HEK293 (cell line): ENCODE data around the gene COQ8A.
"Not testable (repeated sequence)": the region's sequence is repeated elsewhere in the genome, so short reads cannot be mapped to it uniquely, and the experiment has no call there.

Experiments used
- CTCF ChIA-PET: fragments of 350-600 bp; formaldehyde crosslinking; extraction: SDS; loops from one replicate; lab custom pipeline; 2021; ENCODE audit warnings: antibody characterized with exemption; lab: Yijun Ruan, JAX
- POLR2A ChIA-PET: fragments of 300-600 bp; formaldehyde crosslinking; extraction: SDS; loops from one replicate; lab custom pipeline; 2020; ENCODE audit warnings: antibody characterized with exemption, inconsistent platforms; lab: Yijun Ruan, JAX
- H3K27ac ChIP-seq: fragments of 200-500 bp; sonication (Bioruptor generic); 2 replicates; pipeline ENCODE4 v1.5.1; 2014; ENCODE audit warnings: low read depth, low read length, control low read depth, inconsistent platforms; ENCODE audit errors: extremely low read depth
- H3K36me3 ChIP-seq, 2 experiments: fragments of 200-500 bp in 1 of 2; sonication (Bioruptor generic) in 1 of 2; 1 replicate in 1 of 2; 2 replicates in 1 of 2; pipeline ENCODE4 v1.5.1; 2014 to 2017; ENCODE audit warnings: inconsistent platforms in 2 of 2, low read length in 2 of 2; ENCODE audit not compliant: control insufficient read depth in 2 of 2, insufficient read depth in 1 of 2
- H3K4me1 ChIP-seq: fragments of 200-500 bp; sonication (Bioruptor generic); 2 replicates; pipeline ENCODE4 v1.5.1; 2014; ENCODE audit warnings: mild to moderate bottlenecking, low read length, inconsistent platforms; ENCODE audit not compliant: control insufficient read depth, insufficient read depth
- H3K4me3 ChIP-seq: 2 replicates; pipeline ENCODE4 v1.5.1; 2011; ENCODE audit warnings: low read depth, mild to moderate bottlenecking, control low read depth, low read length, moderate library complexity
- H3K9me3 ChIP-seq: fragments of 200-500 bp; sonication (Bioruptor generic); 2 replicates; pipeline ENCODE4 v1.5.1; 2014; ENCODE audit warnings: low read depth, low read length, inconsistent platforms; ENCODE audit not compliant: control insufficient read depth, insufficient read depth
- EGR2 ChIP-seq: fragments of 450-650 bp; formaldehyde crosslinking; IDR thresholded peaks from 2 replicates; pipeline ENCODE4 v1.5.1; 2016; ENCODE audit warnings: low read depth, missing biosample characterization, missing genetic modification characterization
- GLI2 ChIP-seq: fragments of 450-650 bp; formaldehyde crosslinking; IDR thresholded peaks from 2 replicates; pipeline ENCODE4; 2017; ENCODE audit warnings: missing biosample characterization, missing genetic modification characterization, low read depth, borderline replicate concordance
- KLF8 ChIP-seq: fragments of 450-650 bp; formaldehyde crosslinking; IDR thresholded peaks from 2 replicates; pipeline ENCODE4 v1.5.1; 2016; ENCODE audit warnings: missing biosample characterization, missing genetic modification characterization
- PBX3 ChIP-seq: sonication (generic); formaldehyde crosslinking; IDR thresholded peaks from 2 replicates; pipeline ENCODE4 v1.8.1; 2022; ENCODE audit warnings: mild to moderate bottlenecking, moderate library complexity, missing genetic modification reagents
- SALL2 ChIP-seq: fragments of 450-650 bp; formaldehyde crosslinking; IDR thresholded peaks from 2 replicates; pipeline ENCODE4 v1.5.0; 2017; ENCODE audit warnings: missing biosample characterization, mild to moderate bottlenecking, missing genetic modification characterization, borderline replicate concordance
- SCRT1 ChIP-seq: fragments of 450-650 bp; formaldehyde crosslinking; IDR thresholded peaks from 2 replicates; pipeline ENCODE4 v1.5.1; 2016; ENCODE audit warnings: missing biosample characterization, missing genetic modification characterization, borderline replicate concordance
- SCRT2 ChIP-seq: fragments of 450-650 bp; formaldehyde crosslinking; IDR thresholded peaks from 2 replicates; pipeline ENCODE4 v1.5.1; 2016; ENCODE audit warnings: missing biosample characterization, missing genetic modification characterization
- ZBTB7A ChIP-seq: fragments of 450-650 bp; formaldehyde crosslinking; IDR thresholded peaks from 2 replicates; pipeline ENCODE4 v1.5.1; 2016; ENCODE audit warnings: low read depth, missing biosample characterization, missing genetic modification characterization
- ZNF146 ChIP-seq: fragments of 450-650 bp; formaldehyde crosslinking; IDR thresholded peaks from 2 replicates; pipeline ENCODE4 v1.5.1; 2016; ENCODE audit warnings: missing biosample characterization, missing genetic modification characterization
- ZNF18 ChIP-seq: fragments of 450-650 bp; formaldehyde crosslinking; IDR thresholded peaks from 2 replicates; pipeline ENCODE4 v1.5.1; 2016; ENCODE audit warnings: missing biosample characterization, missing genetic modification characterization
- ZNF26 ChIP-seq: fragments of 450-650 bp; formaldehyde crosslinking; IDR thresholded peaks from 2 replicates; pipeline ENCODE4 v1.5.1; 2016; ENCODE audit warnings: missing biosample characterization, missing genetic modification characterization
- ZNF266 ChIP-seq: fragments of 450-650 bp; formaldehyde crosslinking; IDR thresholded peaks from 2 replicates; pipeline ENCODE4 v1.5.1; 2016; ENCODE audit warnings: missing biosample characterization, missing genetic modification characterization, low read depth
- ZNF274 ChIP-seq, 2 experiments: fragments of 200-500 bp in 1 of 2; fragments of 450-650 bp in 1 of 2; sonication (Bioruptor generic) in 1 of 2; formaldehyde crosslinking in 1 of 2; IDR thresholded peaks; 2 replicates each; pipeline versions ENCODE4 v1.5.1 to v1.6.1; 2014 to 2016; ENCODE audit warnings: borderline replicate concordance in 1 of 2, inconsistent platforms in 1 of 2, low read length in 1 of 2, missing biosample characterization in 1 of 2, missing genetic modification characterization in 1 of 2
- ZNF394 ChIP-seq: fragments of 450-650 bp; formaldehyde crosslinking; IDR thresholded peaks from 2 replicates; pipeline ENCODE4 v1.5.1; 2016; ENCODE audit warnings: missing biosample characterization, missing genetic modification characterization, mild to moderate bottlenecking, moderate library complexity, borderline replicate concordance
- ZNF529 ChIP-seq: fragments of 450-650 bp; formaldehyde crosslinking; IDR thresholded peaks from 2 replicates; pipeline ENCODE4 v1.5.1; 2017; ENCODE audit warnings: missing genetic modification characterization, missing biosample characterization; ENCODE audit not compliant: insufficient replicate concordance
- ZNF596 ChIP-seq: fragments of 450-650 bp; IDR thresholded peaks from 2 replicates; pipeline ENCODE4 v1.5.0; 2018; ENCODE audit warnings: missing biosample characterization, mild to moderate bottlenecking, missing genetic modification characterization, moderate library complexity
- ZNF677 ChIP-seq: fragments of 450-650 bp; IDR thresholded peaks from 2 replicates; pipeline ENCODE4 v1.5.0; 2018; ENCODE audit warnings: missing biosample characterization, mild to moderate bottlenecking, missing genetic modification characterization, moderate library complexity
- ZNF792 ChIP-seq: fragments of 450-650 bp; formaldehyde crosslinking; IDR thresholded peaks from 2 replicates; pipeline ENCODE4 v1.5.1; 2016; ENCODE audit warnings: missing biosample characterization, missing genetic modification characterization
- ZSCAN16 ChIP-seq: fragments of 450-650 bp; formaldehyde crosslinking; IDR thresholded peaks from 2 replicates; pipeline ENCODE4 v1.5.1; 2016; ENCODE audit warnings: missing biosample characterization, missing genetic modification characterization
- ZXDB ChIP-seq: fragments of 450-650 bp; formaldehyde crosslinking; IDR thresholded peaks from 2 replicates; pipeline ENCODE4 v1.5.1; 2016; ENCODE audit warnings: missing biosample characterization, missing genetic modification characterization
- TF ChIP-seq, protein P1 (sequence below): fragments of 450-650 bp; formaldehyde crosslinking; IDR thresholded peaks from 2 replicates; pipeline ENCODE4 v1.5.1; 2016; ENCODE audit warnings: missing biosample characterization, missing genetic modification characterization

COQ8A gene

GRCh38 chr1:226921504-226921903 is 18.6 kb upstream of the COQ8A start:
- Histone ChIP-seq H3K4me1 (no peaks in the 10 kb centered on the region), H3K27ac (no peak overlapping the region), H3K36me3 (peaks cover 0 to 22% of the 10 kb centered on the region in 2 experiments; a peak in 1 of 3 replicates), H3K4me3 (no peak overlapping the region), H3K9me3 (no peaks in the 10 kb centered on the region)
- POLR2A ChIA-PET, result interaction anchor here (2.1 kb wide), 1 partner anchor 19 kb away, joined by 6 read pairs; the partner anchor contains the start of gene COQ8A
- no peak for TF ChIP-seq ZNF18
- CTCF ChIA-PET, result interaction anchor here (0.6 to 2.3 kb wide), 4 partner anchors 9 to 1421 kb away, joined by 3 to 6 read pairs (median 4); no protein-coding TSS in a partner anchor

GRCh38 chr1:226929260-226930111 is 10.6 kb upstream of the COQ8A start:
- POLR2A ChIA-PET, CTCF ChIA-PET, H3K4me1 ChIP-seq, H3K27ac ChIP-seq, H3K4me3 ChIP-seq, H3K9me3 ChIP-seq, H3K36me3 ChIP-seq: not testable (repeated sequence)
- TF ChIP-seq ZNF146 (tag by site-specific recombination), result peak; percentile 77
- peak; percentile 88 for TF ChIP-seq SCRT1 (tag by site-specific recombination)
- TF ChIP-seq SCRT2 (tag by site-specific recombination), result peak; percentile 95

- H3K9me3 ChIP-seq, result no peaks in the 10 kb centered on the region
- CTCF ChIA-PET, result interaction anchor here (0.7 kb wide), 1 partner anchor 20 kb away, joined by 3 read pairs; no protein-coding TSS in a partner anchor
- POLR2A ChIA-PET, result no interaction called here
- H3K4me3 ChIP-seq, result no peak overlapping the region
- H3K4me1 ChIP-seq, result peaks cover 3% of the 10 kb centered on the region; the same call in 1 of the 2 replicates
- no peaks in the 10 kb centered on the region; a peak in 1 of 3 replicates for H3K36me3 ChIP-seq
- H3K27ac ChIP-seq, result no peak overlapping the region
- TF ChIP-seq ZNF274 (IDR thresholded peaks at IDR 0.05; ENCODE audit: low read length), result no peak
- no peak for TF ChIP-seq ZNF274 (tag by site-specific recombination; IDR thresholded peaks at IDR 0.05; ENCODE audit: borderline replicate concordance)
- no peak for TF ChIP-seq ZNF26 (tag by site-specific recombination)
- TF ChIP-seq KLF8 (tag by site-specific recombination), result peak; percentile 37; the same call in 1 of the 2 replicates
- TF ChIP-seq ZNF266 (tag by site-specific recombination), result no peak
- TF ChIP-seq GLI2 (tag by site-specific recombination), result no peak
- no peak for TF ChIP-seq PBX3 (CRISPR knock-in tag)
- no peak for TF ChIP-seq EGR2
- TF ChIP-seq ZSCAN16 (tag by site-specific recombination), result no peak
- TF ChIP-seq SALL2 (tag by site-specific recombination), result no peak
- TF ChIP-seq ZNF529 (tag by site-specific recombination), result peak; percentile 40
- no peak for TF ChIP-seq ZNF792 (tag by site-specific recombination)
- peak; percentile 87 for TF ChIP-seq ZNF677 (tag by site-specific recombination)
- TF ChIP-seq ZNF596 (tag by site-specific recombination), result no peak
- TF ChIP-seq, protein P1, sequence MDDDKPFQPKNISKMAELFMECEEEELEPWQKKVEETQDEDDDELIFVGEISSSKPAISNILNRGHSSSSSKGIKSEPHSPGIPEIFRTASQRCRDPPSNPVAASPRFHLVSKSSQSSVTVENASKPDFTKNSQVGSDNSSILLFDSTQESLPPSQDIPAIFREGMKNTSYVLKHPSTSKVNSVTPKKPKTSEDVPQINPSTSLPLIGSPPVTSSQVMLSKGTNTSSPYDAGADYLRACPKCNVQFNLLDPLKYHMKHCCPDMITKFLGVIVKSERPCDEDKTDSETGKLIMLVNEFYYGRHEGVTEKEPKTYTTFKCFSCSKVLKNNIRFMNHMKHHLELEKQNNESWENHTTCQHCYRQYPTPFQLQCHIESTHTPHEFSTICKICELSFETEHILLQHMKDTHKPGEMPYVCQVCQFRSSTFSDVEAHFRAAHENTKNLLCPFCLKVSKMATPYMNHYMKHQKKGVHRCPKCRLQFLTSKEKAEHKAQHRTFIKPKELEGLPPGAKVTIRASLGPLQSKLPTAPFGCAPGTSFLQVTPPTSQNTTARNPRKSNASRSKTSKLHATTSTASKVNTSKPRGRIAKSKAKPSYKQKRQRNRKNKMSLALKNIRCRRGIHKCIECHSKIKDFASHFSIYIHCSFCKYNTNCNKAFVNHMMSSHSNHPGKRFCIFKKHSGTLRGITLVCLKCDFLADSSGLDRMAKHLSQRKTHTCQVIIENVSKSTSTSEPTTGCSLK (tag by site-specific recombination), result no peak
- TF ChIP-seq ZNF394 (tag by site-specific recombination), result no peak
- TF ChIP-seq ZBTB7A (tag by site-specific recombination), result no peak
- TF ChIP-seq SCRT2 (tag by site-specific recombination), result no peak
- TF ChIP-seq ZXDB (tag by site-specific recombination), result peak; percentile 36; the same call in 1 of the 2 replicates
These were observed 5.4 kb upstream of the COQ8A start for GRCh38 chr1:226934483-226935237.
